HG03558 (cell line): ENCODE results near the gene RAB20.
"Not testable (repeated sequence)": the region's sequence is repeated elsewhere in the genome, so short reads cannot be mapped to it uniquely, and the experiment has no call there.

Source experiments
- ATAC-seq: cut with Tn5 transposase; IDR thresholded peaks from one replicate; pipeline ENCODE4 v1.9.1; 2021; ENCODE audit warnings: moderate number of reproducible peaks; ENCODE audit not compliant: unreplicated experiment; ENCODE audit errors: extremely low read depth

RAB20 gene

GRCh38 chr13:110497003-110497402 is 64.5 kb downstream of the RAB20 start:
- no peak for ATAC-seq

- no peak for ATAC-seq
Measured at GRCh38 chr13:110496281-110496680, 65.2 kb downstream of the RAB20 start.

- ATAC-seq, result no peak
Measured at GRCh38 chr13:110495881-110496280, 65.6 kb downstream of the RAB20 start.

- ATAC-seq, result no peak
Measured at GRCh38 chr13:110495376-110495775, 66.1 kb downstream of the RAB20 start.

GRCh38 chr13:110493613-110494012 is 67.9 kb downstream of the RAB20 start:
- no peak for ATAC-seq

GRCh38 chr13:110492679-110493593 is 68.6 kb downstream of the RAB20 start:
- ATAC-seq, result no peak

GRCh38 chr13:110491869-110492678 is 69.4 kb downstream of the RAB20 start:
- no peak for ATAC-seq

- ATAC-seq, result no peak
Measured at GRCh38 chr13:110490009-110490770, 71.3 kb downstream of the RAB20 start.

- not testable (repeated sequence) for ATAC-seq
Measured at GRCh38 chr13:110486880-110487279, 74.6 kb downstream of the RAB20 start.

- ATAC-seq, result no peak
Measured at GRCh38 chr13:110486061-110486715, 75.3 kb downstream of the RAB20 start.

GRCh38 chr13:110485604-110486003 is 75.9 kb downstream of the RAB20 start:
- no peak for ATAC-seq

- ATAC-seq, result no peak
Measured at GRCh38 chr13:110484290-110485048, 77.1 kb downstream of the RAB20 start.

- no peak for ATAC-seq
Measured at GRCh38 chr13:110483386-110483968, 78.0 kb downstream of the RAB20 start.

GRCh38 chr13:110480161-110480560 is 81.4 kb downstream of the RAB20 start:
- no peak for ATAC-seq

GRCh38 chr13:110479648-110480047 is 81.9 kb downstream of the RAB20 start:
- no peak for ATAC-seq

- ATAC-seq, result no peak
Measured at GRCh38 chr13:110479215-110479545, 82.3 kb downstream of the RAB20 start.

- ATAC-seq, result no peak
Measured at GRCh38 chr13:110478405-110479214, 82.9 kb downstream of the RAB20 start.

- no peak for ATAC-seq
Measured at GRCh38 chr13:110477706-110478245, 83.7 kb downstream of the RAB20 start.
